ENCODE measurements around the gene TRAPPC11.
A peak's percentile ranks its signal among the peaks of the same experiment; 100 is the strongest.
"Not testable (repeated sequence)": the region's sequence is repeated elsewhere in the genome, so short reads cannot be mapped to it uniquely, and the experiment has no call there.

TRAPPC11 gene

DNA sequence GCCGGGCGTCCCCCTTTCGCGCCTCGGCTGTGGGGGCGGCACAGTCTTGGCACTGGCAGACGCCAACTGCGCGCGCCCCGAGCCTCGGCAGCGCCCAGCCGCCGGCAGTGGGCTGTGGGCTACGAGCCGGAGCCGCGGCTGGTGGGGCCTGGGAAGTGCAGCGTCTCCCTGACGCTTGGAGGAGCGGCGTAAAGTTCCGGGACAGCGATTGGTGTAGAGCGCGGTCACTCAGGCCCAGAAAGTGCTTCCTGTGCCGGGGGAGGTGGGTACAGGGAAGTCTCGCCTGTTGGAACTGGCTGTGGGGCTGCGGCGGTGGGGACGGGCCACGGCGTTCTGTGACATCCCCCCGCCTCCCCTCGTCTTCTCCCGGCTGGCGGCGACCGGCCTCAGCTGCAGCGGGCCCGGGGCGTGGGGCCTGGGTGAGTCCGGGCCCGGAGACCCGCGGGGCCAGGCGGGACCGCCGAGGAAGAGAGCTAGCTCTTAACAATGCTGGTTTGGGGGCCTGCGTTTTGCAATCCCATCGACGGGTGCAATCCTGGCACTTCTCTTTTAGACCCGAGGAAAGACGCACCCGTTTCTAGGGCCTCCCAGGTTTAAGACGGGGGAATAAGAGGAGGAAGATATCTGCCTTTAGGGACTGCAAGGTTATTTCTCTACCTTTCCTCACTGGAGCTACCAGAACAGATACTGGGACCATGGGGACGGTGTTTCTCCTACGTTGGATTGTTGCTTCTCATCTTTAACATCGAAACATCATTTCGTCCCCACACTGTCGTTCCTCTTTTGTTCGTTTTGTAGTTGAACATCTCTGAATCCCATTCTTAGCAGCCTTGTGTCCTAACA lies at the start of gene TRAPPC11, which contains the start of gene RWDD4:
Gene TRAPPC11, plus strand, starts transcription at position 265 of the 843 bp plus-strand sequence. CDS start 4,575 bp downstream, outside the sequence.
Gene RWDD4, minus strand, starts transcription at position 157 of the 843 bp plus-strand sequence. CDS start 233 bp downstream, outside the sequence.
- peak; percentile 89 for DNase-seq

DNA sequence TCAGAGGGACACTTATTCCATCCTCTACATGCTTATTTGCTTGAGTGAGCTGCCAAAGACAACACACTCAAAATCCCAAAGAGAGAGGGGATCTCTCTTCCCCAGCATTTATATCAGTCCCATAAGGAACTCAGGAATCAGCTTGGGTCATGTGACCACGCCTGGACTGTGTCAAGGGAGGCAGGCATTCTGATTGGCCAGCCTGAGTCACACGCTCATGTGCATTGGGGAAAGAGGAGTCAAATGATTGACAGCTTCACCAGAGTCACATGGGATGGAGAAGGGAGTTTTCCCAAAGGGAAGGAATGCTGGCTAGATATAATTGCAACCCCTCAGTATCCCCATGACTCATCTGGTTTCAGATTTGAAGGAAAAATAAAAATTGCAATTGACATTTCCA lies 49.1 kb upstream of the TRAPPC11 start:
- no peak for DNase-seq

GRCh38 chr4:183610613-183611012 lies 48.5 kb upstream of the TRAPPC11 start:
- no peak for DNase-seq

DNA sequence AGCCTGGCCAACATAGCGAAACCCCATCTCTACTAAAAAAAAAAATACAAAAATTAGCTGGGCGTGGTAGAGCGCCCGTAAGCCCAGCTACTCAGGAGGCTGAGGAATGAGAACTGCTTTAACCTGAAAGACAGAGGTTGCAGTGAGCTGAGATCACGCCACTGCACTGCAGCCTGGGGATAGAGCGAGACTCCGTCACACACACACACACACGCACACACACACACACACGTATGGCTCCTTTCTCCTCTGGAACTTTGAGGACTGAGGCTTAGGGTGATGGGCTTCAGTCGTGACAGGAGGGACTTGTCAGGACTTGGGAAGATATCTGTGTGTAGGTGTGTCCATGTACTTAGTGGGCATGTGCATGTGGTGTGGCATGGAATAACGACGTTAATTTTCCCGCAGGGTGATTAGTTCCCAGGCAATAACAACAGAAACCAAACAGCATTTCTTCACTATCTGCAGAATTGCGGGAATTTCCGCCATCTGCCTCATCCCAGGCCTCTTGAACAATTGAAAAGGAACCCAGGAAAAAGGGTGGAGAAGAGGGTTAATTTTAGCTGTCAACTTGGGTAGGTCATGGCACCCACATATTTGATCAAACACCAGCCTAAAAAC lies 47.8 kb upstream of the TRAPPC11 start:
- no peak for DNase-seq

GRCh38 chr4:183612329-183613250 lies 46.5 kb upstream of the TRAPPC11 start:
- DNase-seq: no peak

- DNase-seq: no peak
Observed at GRCh38 chr4:183617075-183617474, 42.0 kb upstream of the TRAPPC11 start.

DNA sequence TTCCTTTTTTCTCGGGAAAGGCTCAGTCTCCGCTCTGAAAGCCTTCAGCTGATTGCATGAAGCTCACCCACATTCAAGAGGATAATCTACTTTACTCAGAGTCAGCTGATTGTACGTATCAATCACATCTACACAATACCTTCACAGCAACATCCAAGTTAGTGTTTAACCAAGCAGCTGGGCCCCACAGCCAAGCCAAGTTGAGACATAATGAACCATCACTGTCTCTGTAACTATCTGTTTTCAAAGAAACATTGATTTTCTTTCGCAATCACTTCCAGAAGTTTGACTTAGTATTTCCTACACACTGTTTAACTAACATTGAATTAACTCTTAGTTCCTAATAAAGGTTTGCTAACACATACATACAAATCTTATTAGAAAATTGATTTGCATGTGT lies 40.4 kb upstream of the TRAPPC11 start:
- no peak for DNase-seq

DNA sequence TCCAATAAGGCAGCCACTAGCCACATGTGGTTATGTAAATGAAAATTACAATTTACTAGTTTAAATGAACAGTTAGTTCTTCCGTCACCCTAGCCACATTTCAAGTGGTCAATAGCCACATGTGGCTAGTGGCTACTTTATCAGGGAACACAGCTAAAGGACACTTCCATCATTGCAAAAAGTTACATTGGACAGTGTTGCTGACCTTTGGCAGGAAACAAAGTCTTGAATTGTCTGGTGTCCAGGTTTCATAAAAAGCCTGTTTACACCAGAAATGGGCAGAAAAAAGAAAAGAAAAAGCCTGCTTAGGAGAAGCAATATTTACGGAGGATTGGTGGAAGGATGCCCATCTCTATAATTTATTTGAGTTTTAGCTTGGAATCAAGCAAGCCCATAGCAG lies 38.7 kb upstream of the TRAPPC11 start:
- no peak for DNase-seq

DNA sequence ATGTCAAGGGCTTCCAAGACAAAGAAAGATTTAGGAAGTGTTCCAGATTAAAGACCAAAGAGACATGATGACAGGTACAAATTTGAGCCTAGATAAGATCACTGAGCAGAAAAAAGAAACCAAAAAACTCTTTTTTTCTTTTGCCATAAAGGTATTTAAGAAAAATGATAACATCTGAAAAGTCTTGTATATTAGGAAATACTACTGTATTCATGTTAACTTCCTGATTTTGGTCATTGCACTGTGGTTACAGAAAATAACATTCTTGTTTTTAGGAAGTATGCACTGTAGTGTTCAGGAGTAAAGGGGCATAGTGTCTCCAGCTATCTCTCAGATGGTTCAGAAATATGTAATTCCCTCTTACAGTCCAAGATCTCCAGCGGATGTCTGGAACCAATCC lies 37.2 kb upstream of the TRAPPC11 start:
- no peak for DNase-seq

DNA sequence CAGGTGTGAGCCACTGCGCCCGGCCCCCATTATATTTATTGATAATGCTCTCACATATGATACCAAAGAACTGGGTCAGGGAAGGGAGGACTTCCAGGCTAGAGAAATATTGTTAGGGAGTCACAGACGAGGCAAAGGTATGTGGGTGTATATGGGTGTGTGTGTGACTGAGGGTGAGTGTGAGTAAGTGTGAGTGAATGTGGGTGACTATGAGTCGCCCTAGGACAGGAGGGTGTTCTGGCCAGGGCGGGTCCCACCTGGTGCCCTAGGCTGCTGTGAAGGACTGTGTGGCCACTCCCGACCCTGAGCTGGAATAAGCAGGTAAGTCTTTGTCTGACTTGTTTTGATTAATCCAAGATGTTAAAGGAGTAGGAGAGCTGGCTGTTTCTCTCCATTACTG lies 34.5 kb upstream of the TRAPPC11 start:
- no peak for DNase-seq

GRCh38 chr4:183626168-183626567 lies 32.9 kb upstream of the TRAPPC11 start:
- no peak for DNase-seq

DNA sequence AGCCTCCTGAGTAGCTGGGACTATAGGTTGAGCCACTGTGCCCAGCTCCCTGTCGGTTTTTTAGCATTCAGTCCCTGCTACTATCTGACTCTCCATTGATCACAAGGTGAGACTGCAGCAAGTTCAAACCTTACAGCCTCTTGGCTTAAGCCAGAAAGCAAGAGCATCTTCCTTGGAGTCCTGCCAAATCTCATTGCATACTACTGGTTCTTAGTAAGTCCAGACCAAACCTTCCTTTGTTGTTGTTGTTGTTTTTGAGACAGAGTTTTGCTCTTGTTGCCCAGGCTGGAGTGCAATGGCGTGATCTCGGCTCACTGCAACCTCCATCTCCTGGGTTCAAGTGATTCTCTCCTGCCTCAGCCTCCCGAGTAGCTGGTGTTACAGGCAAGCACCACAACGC lies 31.8 kb upstream of the TRAPPC11 start:
- DNase-seq: not testable (repeated sequence)

DNA sequence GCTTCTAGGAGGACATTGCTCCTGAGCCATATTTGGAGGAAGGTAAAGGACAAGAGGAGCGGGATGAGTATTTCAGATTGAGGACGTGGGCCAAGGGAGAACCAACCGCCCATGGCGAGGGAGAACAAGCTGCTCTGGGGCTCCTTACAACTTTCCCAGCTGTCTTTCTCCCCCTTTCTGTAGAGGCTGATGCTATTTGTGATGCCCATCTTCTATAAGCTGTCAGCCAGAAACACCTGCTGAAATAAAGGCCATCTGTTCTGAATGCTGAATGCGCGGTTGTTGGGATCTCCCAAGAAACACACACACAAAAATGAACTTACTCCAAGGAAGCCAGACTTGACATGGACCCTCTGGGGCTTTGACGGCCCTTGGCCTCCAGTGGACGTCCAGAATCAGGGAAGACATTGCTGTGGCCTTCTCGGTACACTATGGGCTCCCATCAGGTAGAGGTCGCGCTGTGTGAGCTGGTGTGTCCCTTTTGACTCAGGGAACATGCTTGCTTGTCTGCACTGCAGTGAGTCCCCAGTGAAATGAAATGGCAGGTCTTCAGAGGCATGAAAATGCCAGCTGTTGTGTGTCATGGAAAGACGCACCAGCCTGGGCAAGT lies 31.0 kb upstream of the TRAPPC11 start:
- no peak for DNase-seq

GRCh38 chr4:183631577-183632198 lies 27.4 kb upstream of the TRAPPC11 start:
- DNase-seq: no peak

DNA sequence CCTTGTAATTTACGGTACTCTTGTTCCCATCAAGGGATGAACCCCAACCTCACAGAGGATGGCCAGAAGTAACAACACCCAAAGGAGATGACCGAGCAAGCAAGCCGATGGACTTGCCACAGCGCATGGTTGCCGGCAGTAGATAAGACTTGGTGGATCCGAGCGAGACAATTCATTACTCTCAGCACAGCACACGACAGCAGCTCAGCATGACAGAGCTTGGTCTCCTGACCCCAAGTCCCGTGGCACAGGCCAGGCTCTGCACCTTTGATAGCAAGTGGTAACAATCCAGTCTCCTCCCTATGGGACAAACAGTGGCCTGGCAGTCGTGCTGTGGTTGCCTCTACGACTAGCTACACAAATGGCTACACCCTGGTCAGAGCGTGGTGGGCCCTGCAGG lies 26.4 kb upstream of the TRAPPC11 start:
- DNase-seq: no peak

GRCh38 chr4:183633476-183634400 lies 25.4 kb upstream of the TRAPPC11 start:
- DNase-seq: no peak

DNA sequence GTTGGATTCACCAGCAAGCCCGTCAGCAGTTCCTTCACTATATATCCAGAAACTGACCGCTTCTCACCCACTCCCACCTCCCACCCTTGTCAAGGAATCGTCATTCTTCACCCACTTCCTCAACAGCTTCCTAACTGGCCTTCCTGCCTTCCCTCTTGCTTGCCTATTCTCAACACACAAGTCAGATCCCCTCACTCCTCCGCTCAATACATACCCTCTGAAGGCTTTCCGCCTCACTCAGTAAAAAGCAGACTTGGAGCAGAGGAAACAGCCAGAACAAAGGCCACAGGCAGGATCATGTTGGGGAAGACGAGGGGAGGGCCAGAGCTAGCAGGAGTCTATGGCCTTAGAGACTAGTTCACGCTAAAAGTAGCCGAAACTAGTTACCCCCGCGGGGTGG lies 23.8 kb upstream of the TRAPPC11 start:
- DNase-seq: no peak

- DNase-seq: no peak
Observed at GRCh38 chr4:183635741-183636140, 23.4 kb upstream of the TRAPPC11 start.

DNA sequence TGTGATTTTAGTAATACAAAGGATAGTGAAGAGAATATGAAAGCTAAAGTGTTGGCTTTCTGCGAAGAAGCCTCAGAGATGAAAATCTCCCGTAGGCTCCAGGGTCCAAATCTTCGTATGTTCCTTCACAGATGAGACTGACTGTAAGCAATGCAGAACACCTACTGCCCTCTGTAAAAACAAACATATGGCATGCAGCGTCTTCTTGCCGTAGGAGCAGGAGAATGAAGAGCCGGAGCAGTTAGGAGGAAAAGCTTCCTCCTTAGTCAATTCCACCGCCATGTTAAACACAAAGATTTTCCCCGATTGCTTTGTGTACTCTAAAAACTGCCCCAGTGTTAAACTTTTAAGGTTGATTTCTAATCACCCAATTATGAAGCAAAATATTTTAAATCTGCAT lies 22.6 kb upstream of the TRAPPC11 start:
- DNase-seq: peak; percentile 22

GRCh38 chr4:183636923-183637322 lies 22.2 kb upstream of the TRAPPC11 start:
- DNase-seq: no peak

DNA sequence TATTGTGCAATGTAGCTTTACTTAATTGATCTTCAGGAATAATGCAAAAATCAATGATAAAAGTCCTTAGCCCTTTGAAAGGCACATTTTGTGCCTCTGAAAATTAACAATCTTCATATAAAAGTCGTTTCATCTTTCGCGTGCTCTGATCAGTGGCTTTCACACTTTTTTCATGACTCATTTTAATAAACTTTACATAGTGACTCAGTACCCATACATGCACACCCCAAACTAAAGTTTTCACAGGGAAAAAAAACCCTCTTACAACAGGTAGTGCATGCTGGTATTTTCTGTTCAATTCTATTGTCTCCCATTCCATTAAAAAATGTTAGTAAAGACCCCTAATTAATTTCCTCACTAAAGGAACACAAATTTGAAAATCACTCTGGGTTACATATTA lies 21.6 kb upstream of the TRAPPC11 start:
- no peak for DNase-seq
